CD1c-positive myeloid dendritic cell (primary cell): ENCODE measurements around the gene SOSTDC1.
"Not testable (repeated sequence)": the region's sequence is repeated elsewhere in the genome, so short reads cannot be mapped to it uniquely, and the experiment has no call there.

Experiments
- DNase-seq: peaks from one replicate; pipeline ENCODE4 v3.0.0-alpha.2; 2016; ENCODE audit errors: extremely low spot score

SOSTDC1 gene, protein sequence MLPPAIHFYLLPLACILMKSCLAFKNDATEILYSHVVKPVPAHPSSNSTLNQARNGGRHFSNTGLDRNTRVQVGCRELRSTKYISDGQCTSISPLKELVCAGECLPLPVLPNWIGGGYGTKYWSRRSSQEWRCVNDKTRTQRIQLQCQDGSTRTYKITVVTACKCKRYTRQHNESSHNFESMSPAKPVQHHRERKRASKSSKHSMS

DNA sequence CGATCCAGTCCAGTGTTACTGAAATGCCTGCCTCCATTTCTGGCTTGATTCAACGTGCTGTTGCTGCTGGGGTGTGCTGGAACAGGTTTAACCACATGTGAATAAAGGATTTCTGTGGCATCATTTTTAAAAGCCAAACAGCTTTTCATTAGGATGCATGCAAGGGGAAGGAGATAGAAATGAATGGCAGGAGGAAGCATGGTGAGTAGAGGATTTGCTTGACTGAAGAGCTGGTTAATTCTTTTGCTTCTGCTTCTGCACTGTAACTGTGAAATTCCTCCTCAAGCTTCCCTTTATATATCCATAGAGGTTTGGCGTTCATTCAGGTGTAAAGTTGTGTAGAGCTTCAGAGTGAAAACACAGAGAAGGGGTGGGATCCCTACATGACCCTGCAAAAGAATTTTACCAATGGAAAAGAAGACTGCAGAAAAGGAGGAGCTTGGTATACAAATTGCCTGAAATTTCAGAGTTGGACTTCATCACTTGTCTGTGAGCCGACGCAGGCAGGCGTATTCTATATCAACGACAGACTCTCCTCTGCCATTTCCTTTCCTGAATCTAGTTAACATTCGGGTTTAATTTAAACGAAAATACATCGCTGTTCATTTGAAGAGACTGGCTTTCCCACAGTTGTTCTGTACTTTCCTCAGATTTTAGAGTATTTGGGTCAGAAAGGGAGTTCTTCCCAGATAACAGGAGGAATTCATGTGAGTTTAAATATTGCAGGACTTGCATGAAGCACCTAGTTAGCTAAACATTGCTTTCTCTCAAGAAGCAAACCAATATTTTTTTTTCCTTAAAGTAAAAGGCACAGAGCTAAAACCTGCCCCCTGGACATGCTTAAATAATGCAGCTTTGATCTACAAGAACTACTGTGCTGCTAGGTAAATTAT lies at the start of gene SOSTDC1:
Gene SOSTDC1 (minus strand): TSS at position 270 of the 893 bp plus-strand sequence. CDS start 70 bp downstream, at position 200.
- no peak for DNase-seq

DNA sequence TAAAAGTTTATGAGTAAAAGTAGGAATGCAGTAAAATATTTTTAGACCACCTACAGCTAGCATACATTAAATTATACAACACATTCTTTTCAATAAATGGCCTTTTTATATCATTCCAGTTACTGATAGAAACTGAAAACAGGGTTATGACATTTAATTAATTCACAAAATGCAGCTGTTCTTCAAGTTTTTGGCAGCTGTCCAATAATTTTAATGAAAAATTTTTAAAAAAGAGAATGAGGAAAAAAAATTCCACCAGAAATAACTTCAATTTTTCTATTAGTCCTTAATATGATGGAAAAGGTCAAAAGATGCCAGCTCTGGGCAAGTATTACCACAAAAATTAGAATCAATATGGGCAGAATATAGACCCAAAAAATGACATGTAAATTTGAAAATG lies 49.2 kb upstream of the SOSTDC1 start:
- no peak for DNase-seq

DNA sequence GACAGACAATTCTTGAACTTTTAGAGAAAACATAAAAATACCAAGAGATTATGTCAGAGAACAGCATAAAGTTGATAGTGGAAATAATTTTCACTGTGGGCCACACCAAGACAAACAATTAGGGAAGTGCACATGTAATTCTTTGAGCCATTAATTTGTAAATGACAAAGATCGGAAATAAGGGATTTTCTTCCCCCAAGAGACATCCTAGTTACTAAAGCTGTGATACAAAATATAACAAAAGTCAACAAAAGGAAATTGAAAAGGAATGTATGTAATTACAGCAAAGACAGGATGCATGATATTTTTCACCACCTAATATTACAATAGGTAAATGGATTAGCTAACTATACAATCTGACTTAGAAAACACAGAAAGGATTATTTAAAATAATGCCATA lies 48.7 kb upstream of the SOSTDC1 start:
- no peak for DNase-seq

DNA sequence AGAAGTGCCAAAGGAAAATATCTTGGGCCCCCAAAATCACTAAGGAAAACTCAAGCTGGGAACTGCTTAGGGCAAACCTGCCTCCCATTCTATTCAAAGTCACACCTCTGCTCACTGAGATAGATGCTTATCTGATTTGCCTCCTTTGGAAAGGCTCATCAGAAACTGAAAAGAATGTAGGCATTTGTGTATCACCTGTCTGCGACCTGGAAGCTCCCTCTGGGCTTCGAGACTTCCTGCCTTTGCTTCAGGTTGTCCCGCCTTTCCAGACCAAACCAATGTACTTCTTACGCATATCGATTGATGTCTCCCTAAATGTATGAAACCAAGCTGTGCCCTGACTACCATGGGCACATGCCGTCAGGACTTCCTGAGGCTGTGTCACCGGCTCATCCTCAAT lies 46.6 kb upstream of the SOSTDC1 start:
- DNase-seq = no peak

DNA sequence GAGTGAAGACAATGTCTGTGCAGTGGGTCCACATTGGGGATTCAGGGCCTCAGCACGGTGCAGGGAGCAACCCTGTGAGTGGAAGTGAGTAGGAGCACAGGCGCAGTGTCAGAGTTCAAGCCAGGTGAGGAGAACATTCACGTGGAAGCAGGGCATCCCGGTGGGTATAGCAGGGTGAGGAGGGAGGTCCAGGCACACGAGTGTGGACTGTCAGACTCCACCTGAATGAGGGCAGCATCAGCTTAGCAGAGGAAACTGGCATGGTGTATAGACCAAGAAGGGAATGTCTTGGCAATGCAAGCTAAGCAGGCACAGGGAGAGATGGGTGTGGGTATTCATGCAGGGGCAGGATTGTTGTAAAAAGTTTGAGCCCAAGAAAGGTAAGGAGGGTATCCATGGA lies 45.8 kb upstream of the SOSTDC1 start:
- DNase-seq = no peak

DNA sequence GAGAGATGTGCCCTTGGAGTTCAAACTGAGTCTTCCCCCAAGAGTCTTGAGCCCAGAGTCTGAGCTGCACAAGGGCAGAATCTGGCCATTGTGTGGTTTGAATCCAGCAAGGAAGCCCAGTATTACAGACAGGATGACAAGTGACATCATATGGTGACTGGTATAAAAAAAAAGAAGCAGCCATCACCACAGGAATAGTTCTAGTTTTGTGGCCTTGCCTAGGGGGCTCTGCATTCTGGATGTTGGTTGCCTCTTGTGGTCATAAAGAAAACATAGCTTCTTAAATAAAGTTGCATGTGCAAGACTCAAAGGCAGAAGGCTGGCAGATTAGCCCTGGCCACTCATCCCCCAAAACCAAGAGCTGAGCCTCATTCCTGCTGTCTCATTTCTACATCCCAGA lies 44.3 kb upstream of the SOSTDC1 start:
- DNase-seq = no peak

DNA sequence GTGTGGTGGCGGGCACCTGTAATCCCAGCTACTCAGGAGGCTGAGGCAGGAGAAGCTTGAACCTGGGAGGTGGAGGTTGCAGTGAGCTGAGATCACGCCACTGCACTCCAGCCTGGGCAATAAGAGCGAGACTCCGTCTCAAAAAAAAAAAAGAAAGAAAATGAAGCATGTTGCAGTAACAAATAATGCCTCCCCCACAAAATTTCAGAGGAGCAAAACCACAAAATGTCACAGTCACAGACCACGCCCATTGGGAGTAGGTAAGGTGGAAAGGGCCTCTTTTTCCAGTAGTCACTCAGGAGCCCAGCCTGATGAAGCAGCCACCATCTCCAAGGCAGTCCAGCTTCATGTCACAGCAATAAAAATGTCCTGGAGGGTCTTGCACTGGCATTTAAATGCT lies 40.9 kb upstream of the SOSTDC1 start:
- DNase-seq = not testable (repeated sequence)

DNA sequence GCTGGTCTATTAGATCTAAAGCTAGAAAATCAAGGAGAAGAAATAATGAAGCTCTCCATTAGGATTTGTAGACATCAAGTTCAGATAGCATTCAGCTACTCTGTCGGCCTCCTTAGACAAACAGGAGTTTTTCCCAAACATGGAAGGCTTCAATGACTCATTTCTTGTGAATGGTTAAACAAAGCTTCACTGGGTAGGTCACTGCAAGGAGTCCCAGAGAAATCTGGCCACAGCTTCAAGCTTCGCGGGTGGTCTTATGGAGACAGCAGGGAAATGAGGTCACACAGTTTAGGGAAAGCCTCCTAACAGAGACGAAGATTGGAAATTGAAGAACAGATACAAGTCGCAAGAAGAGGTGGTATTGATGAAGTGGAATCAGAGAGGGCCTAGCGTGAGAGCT lies 38.5 kb upstream of the SOSTDC1 start:
- DNase-seq = no peak

DNA sequence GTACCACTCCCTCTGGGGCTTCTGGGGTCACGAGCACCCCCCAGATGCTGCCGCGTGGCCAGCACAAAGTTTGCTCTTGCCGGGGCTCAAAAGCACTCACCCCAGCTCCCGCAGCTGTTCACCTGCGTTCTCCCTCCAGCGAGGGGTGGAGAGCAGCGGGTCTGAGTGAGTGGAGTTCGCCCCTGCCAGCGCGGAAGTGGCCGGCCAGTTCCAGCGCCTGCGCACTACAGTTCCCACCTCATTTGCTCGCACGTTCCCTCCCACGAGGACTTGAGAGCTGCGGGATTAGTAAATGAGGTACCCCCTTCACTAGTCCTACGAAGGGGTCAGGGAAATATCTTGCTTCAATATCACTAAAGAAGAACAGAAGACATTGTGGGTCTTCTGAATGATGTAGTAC lies 36.8 kb upstream of the SOSTDC1 start:
- no peak for DNase-seq

DNA sequence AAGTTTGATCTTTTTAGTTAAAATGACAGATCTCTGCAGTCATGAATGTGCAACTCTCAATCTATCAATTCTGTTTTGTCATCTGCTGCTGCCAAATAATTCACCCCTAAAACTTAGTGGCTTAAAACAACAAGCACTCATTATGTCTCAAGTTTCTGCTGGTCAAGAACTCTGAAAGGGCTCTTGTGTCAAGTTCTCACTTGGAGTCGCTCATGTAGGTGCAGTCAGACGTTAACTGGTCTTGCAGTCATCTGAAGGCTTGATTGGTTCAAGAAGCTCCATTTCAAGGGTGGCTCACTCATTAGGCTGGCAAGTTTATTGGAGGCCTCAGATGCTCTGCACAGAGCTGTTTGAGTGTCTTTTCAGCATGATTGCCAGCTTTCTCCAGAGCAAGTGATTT lies 32.6 kb upstream of the SOSTDC1 start:
- no peak for DNase-seq

DNA sequence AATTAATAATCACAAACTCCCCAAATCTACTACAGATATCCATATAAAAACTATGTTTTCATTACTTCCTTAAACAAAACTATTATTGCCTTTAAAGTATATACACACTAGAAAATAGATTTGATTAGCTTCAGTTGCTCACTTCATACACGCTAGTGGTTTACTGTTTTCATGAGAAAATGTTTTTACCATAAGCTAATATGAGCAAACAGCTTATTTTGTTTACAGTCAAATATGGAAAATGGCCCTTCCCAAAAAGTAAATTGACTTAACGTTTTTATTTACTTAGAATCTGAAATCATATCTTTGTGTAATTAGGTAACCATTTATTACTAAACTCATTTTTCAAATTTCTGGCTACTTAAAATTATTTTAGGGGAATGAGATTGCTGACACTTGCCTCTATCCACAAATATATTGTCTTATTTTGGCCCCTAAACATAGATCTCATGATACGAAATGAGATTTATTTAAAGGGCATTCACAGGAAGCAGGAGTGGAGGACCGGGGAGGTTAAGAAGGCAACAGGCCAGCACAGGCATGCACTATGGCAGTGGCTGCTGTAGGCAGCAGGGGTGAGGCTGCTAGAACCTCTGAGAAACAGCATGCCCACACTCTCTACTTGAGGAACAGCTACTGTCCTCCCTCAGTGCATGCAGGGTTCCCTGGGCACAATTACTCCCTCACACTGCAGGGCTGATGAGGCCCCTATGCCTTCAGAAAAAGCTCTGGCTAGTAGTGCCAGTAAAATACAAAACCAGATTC lies 29.6 kb upstream of the SOSTDC1 start:
- DNase-seq = no peak

DNA sequence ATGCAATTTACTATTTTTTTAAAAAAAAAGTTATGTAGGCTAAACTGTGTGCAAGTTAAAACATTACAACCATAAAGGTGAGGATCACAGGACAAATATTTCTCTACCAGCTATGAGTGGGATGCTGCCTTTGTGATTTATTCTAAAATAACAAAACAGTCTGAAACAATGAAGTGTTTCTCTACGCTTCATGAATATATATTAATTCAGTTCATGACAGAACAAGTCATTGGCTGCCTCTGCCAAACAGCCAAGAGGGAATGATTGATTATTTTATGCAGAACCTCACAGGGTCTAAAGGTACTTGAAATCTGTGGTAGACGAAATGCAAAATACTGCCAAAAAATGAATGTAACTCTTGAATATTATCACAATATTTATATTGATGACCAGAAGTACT lies 29.0 kb upstream of the SOSTDC1 start:
- DNase-seq = no peak

DNA sequence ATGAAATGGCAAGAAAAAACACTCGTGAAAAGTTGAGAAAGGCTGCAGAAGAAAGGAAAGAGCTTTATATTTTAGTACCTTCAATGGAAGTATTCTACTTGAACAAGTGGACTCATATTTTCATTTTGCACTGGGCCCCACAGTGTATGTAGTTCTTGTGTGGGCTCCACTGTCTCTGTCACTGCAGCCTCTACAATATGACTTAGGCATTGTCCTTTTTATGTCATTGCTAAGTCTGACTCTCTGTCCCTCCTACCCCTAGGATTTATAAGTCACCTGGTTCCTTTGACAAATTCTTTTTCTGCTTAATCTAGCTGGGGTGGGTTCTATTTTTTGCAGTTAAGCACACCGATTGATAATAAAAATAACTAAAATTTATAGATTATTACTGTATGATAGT lies 27.7 kb upstream of the SOSTDC1 start:
- DNase-seq = no peak

DNA sequence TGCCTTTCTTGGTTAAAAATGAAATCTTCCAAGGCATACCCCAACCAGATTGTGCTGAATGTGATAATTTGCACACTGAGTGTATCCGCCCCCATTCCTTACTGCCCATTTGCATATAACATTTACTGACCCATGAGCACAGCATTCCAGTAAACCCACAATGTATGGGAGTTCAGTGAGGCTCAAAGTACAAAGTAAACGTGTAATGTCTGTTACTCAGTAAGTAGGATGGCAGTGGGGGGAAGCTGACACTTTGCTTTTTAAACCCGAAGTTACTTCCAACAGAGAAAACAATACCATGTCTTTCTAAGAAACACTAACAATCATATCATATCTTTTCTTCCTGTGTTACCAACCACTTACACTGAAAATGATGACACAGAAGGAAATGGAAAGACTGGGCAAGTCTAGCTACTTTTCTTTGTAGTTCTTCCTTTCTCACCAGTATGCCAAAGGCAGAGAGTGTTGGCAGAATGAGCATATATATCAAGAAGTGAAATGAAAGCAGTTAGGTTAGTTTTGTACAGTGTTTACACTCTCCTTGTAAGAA lies 27.1 kb upstream of the SOSTDC1 start:
- no peak for DNase-seq

DNA sequence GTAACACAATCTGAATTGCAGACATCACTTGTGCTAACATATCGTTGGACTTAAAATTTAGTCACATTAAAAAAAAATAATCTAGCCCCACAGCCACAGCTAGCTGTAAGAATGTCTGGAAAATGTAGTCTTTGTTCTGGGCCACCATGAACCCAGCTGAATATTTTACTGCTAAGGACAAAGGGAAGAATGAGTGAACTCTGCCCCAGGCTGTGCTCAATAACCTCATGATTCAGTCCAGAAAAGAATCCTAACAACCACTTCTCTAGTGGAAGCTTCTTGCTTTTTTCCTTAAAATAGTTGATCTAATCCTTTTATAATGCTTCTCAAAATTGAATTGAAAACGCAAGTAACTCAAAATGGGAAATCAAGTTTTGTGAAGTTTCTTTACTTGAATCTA lies 25.6 kb upstream of the SOSTDC1 start:
- DNase-seq = no peak

DNA sequence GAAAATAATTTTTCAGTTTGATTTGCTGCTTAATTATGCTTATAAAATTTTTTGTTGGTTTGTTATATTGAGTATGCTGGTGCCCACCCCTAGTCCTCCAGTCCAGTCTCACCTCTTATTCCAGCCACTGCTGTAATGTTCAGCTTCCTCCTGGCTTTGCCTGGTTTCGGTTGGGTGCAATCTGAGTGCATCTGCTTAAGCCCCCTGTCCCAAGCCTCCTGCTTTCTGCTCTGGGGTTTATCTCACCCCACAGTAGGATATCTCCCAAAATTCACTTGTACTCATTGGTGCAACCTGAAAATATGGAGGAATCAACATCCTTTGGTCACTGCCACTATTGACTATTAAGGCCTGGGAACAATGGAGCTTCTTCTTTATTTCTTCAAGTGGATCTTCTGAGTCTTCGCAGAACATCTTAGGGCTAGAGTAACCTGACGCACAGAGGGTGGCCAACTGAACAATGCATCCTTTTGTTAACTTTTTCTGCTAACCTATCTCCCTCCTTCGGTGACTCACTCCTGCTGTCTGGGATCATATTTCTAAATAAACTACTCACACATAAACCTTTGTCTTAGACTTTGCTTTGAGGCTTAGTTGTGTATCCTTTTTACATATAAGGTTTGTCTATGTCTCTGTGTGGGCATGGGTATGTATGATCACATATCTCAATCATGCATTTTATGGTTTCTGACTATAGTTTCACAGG lies 19.1 kb upstream of the SOSTDC1 start:
- DNase-seq = no peak

DNA sequence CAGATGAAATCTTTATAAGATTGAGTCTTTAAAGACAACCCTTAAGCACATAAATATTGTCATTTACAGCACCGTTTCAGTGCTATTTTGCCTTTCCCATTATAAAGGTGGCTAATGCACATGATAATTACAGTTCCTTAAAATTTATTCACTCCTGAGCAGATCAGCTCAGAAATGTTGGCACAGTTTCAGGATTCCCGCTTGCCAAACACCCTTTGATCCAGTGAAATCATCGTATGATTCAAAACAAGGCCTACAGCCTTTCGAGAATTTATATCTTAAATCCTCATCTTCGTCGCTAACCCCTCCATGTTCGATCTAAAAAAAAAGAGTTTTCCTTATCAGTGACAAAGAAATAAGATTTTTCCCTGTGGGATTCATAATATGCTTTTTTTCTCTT lies 14.1 kb upstream of the SOSTDC1 start:
- DNase-seq = no peak

DNA sequence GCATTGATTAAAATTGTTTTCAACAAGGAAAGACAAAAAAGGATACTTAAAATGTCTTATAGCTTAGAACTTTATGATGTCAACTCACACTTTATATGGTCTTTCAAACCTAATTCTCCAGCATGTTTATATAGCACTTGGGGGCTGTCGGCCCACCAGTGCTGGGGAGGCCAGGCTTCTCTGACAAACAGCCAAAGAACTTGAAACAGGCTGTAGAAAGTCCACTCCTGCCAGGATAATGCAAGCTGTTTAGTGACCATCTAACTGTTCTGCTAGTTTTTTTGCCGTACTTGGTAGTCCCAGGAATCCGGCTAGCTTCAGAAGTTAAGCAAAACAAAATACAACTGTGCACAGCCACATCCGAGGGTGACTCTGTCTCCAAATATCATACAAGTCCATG lies 13.6 kb upstream of the SOSTDC1 start:
- DNase-seq = no peak

DNA sequence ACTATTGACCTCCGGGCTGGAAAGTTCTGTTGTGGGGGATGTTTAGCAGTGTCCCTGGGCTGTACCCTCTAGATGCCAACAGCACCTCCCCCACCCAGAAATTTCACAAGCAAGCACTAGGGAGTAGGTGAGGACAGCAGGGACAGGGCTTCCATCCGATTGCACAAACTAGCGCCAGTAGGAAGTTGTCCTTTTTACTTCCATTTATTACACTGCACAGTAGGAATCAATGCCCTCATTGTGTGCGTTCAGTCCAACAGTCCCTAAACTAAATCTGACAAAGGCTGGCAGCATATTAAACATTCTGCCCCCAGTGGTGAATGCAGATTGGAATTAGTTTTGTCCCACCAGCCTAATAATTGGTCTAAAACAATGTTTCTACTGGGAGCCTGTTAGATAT lies 6.4 kb upstream of the SOSTDC1 start:
- no peak for DNase-seq

DNA sequence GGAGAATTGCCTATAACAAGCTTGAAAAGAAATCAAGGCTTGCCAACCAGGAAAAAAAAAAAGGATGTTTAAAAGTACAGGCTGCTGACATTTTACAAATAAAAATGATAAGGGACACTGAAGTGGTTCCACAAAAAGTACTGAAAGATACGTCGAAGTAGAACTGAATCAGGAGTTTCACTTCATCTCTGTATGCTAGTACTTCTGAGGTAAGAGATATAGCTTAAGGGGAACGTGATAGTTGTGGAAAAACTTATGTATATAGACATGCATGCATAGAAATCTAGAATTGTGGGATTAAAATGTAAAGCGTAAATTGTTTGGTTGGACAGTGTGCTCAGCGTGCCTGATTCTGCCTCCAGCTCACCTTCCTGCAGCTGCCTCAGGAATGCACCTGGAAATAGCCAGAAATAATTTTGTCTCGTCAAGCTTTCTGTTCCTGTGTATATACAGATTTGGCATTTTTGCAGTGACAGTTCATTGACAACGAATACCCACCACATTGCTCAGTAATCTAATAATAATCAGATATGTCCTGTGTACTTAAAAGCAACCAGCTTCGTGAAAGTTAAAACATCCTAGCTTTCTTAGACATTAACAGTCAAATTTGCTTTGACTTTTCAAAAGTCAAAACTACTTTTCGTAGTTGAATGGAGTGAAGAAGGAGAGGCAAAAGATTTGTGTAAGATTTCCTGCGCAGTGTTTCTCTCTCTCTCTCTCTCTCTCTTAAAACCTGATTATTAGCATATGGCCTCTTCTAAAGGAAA lies 1.4 kb downstream of the SOSTDC1 start:
- no peak for DNase-seq

DNA sequence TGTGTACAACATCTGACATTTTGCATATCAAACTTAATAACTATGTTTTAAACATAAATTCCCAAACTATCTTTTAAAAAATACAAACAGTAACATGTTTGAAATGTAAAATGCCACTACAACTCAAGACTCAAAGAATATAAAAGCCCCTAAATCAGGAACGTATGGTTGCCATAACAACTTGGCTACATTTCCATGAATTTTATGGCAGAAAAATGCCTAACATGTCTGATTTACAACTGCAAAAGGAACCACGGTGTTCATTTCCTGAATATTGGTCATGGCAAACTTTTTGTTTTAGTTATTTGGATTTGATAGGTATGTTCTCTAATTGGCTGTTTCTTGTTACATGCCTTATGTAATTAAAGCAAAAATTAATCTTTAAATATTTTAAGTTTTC lies 2.0 kb downstream of the SOSTDC1 start:
- no peak for DNase-seq
